SK-N-SH (cell line): ENCODE data around the gene DHX35. TPM values are rescaled to one million over a fixed set of nuclear protein-coding genes. Genes with fewer than 3 reads are reported as not detected.

ENCODE experiments used
- CTCF ChIA-PET: fragments of 300-600, 350-600 bp; formaldehyde crosslinking; extraction: SDS; loops from one replicate; lab custom pipeline; 2021; lab: Yijun Ruan, JAX
- POLR2A ChIA-PET: fragments of 350-600 bp; sonication (Branson Sonifier 250); formaldehyde crosslinking; extraction: SDS; loops from one replicate; lab custom pipeline; 2020; ENCODE audit warnings: antibody characterized with exemption, inconsistent platforms; lab: Yijun Ruan, JAX
- DNase-seq: peaks from one replicate; pipeline ENCODE4 v3.0.0; 2012
- H2AFZ ChIP-seq: fragments of 200-600 bp; sonication (generic); 2 replicates; pipeline ENCODE4 v1.8.1; 2016; ENCODE audit warnings: antibody characterized with exemption, mild to moderate bottlenecking, low read depth
- H3F3A ChIP-seq: fragments of 200-600 bp; sonication (generic); replicated peaks from 2 replicates; pipeline ENCODE3; 2016; ENCODE audit warnings: antibody characterized with exemption, mild to moderate bottlenecking; ENCODE audit not compliant: insufficient read depth
- H3K27ac ChIP-seq, 2 experiments: fragments of 200-500 bp in 1 of 2; fragments of 200-600 bp in 1 of 2; sonication (Bioruptor generic) in 1 of 2; sonication (generic), shearing (Covaris generic) in 1 of 2; 2 replicates each; pipeline versions ENCODE4 v1.5.1 to v1.6.1; 2014 to 2016; ENCODE audit warnings: low read depth in 2 of 2, inconsistent platforms in 1 of 2, low read length in 1 of 2, mild to moderate bottlenecking in 1 of 2, mixed read lengths in 1 of 2
- H3K27me3 ChIP-seq: fragments of 200-600 bp; sonication (generic), shearing (Covaris generic); 2 replicates; pipeline ENCODE4 v1.6.1; 2016; ENCODE audit warnings: mixed run types; ENCODE audit not compliant: insufficient read depth
- H3K36me3 ChIP-seq, 2 experiments: fragments of 200-500 bp in 1 of 2; fragments of 200-600 bp in 1 of 2; sonication (Bioruptor generic) in 1 of 2; sonication (generic) in 1 of 2; replicated peaks in 1 of 2; 2 replicates each; pipeline versions ENCODE3 to v1.5.1; 2014 to 2016; ENCODE audit warnings: low read length in 1 of 2, mild to moderate bottlenecking in 1 of 2; ENCODE audit not compliant: insufficient read depth in 2 of 2, control insufficient read depth in 1 of 2
- H3K4me1 ChIP-seq, 2 experiments: fragments of 200-500 bp in 1 of 2; fragments of 200-600 bp in 1 of 2; sonication (Bioruptor generic) in 1 of 2; sonication (generic), shearing (Covaris generic) in 1 of 2; 2 replicates each; pipeline versions ENCODE4 v1.5.1 to v1.6.1; 2014 to 2016; ENCODE audit warnings: low read depth in 1 of 2, low read length in 1 of 2, mixed run types in 1 of 2; ENCODE audit not compliant: insufficient read depth in 2 of 2, control insufficient read depth in 1 of 2
- H3K4me2 ChIP-seq: fragments of 200-600 bp; sonication (generic), shearing (Covaris generic); 2 replicates; pipeline ENCODE4 v1.6.1; 2017; ENCODE audit warnings: mixed run types
- H3K4me3 ChIP-seq, 2 experiments: fragments of 200-500 bp in 1 of 2; fragments of 200-600 bp in 1 of 2; sonication (Bioruptor generic) in 1 of 2; sonication (generic), shearing (Covaris generic) in 1 of 2; 2 replicates each; pipeline versions ENCODE4 v1.5.1 to v1.8.1; 2014 to 2016; ENCODE audit warnings: low read depth in 2 of 2, inconsistent platforms in 1 of 2, low read length in 1 of 2, mild to moderate bottlenecking in 1 of 2, mixed read lengths in 1 of 2, moderate library complexity in 1 of 2
- H3K79me2 ChIP-seq: fragments of 200-600 bp; sonication (generic); 2 replicates; pipeline ENCODE4 v1.8.1; 2017; ENCODE audit warnings: mild to moderate bottlenecking; ENCODE audit not compliant: insufficient read depth
- H3K9ac ChIP-seq: fragments of 200-600 bp; sonication (generic); 2 replicates; pipeline ENCODE4 v1.6.1; 2017; ENCODE audit warnings: mixed run types
- H3K9me2 ChIP-seq: fragments of 200-600 bp; sonication (generic); 2 replicates; pipeline ENCODE4 v1.6.1; 2017; ENCODE audit warnings: mixed run types
- H3K9me3 ChIP-seq: fragments of 200-600 bp; sonication (generic); 2 replicates; pipeline ENCODE4 v1.6.1; 2017; ENCODE audit warnings: mixed run types, mild to moderate bottlenecking, moderate library complexity
- H4K20me1 ChIP-seq: fragments of 200-600 bp; sonication (generic); 2 replicates; pipeline ENCODE4 v1.6.1; 2017; ENCODE audit warnings: mild to moderate bottlenecking, mixed run types; ENCODE audit not compliant: insufficient read depth
- CTCF ChIP-seq: fragments of 200-600 bp; sonication (generic); IDR thresholded peaks from 2 replicates; pipeline ENCODE4 v1.6.1; 2017; ENCODE audit warnings: antibody characterized with exemption, mild to moderate bottlenecking, moderate library complexity
- EP300 ChIP-seq, 2 experiments: IDR thresholded peaks; 2 replicates each; pipeline versions ENCODE4 v1.4.0 to v1.6.1; 2012; ENCODE audit warnings: borderline replicate concordance in 1 of 2, low read depth in 1 of 2, low read length in 1 of 2
- EZH2phosphoT487 ChIP-seq: fragments of 200-600 bp; sonication (generic); IDR thresholded peaks from 2 replicates; pipeline ENCODE4 v1.6.1; 2017; ENCODE audit warnings: low read depth, mixed run types, mild to moderate bottlenecking, antibody characterized with exemption, moderate library complexity, borderline replicate concordance
- FOSL2 ChIP-seq: IDR thresholded peaks from 2 replicates; pipeline ENCODE4 v1.4.0; 2012; ENCODE audit warnings: low read depth, mild to moderate bottlenecking, moderate library complexity, borderline replicate concordance
- GABPA ChIP-seq: IDR thresholded peaks from 2 replicates; pipeline ENCODE4 v1.4.0; 2012; ENCODE audit warnings: low read depth, mild to moderate bottlenecking
- NFIC ChIP-seq: IDR thresholded peaks from 2 replicates; pipeline ENCODE4 v1.4.0; 2012; ENCODE audit warnings: borderline replicate concordance
- NRF1 ChIP-seq: IDR thresholded peaks from 2 replicates; pipeline ENCODE4 v1.6.1; 2012; ENCODE audit warnings: low read depth, mild to moderate bottlenecking, low read length
- RAD21 ChIP-seq: IDR thresholded peaks from 2 replicates; pipeline ENCODE4 v1.6.1; 2012; ENCODE audit warnings: mild to moderate bottlenecking, low read length
- REST ChIP-seq: IDR thresholded peaks from 2 replicates; pipeline ENCODE4 v1.6.1; 2012; ENCODE audit warnings: mild to moderate bottlenecking, low read depth, low read length, moderate library complexity
- RXRA ChIP-seq: IDR thresholded peaks from 2 replicates; pipeline ENCODE4 v1.4.0; 2012; ENCODE audit warnings: low read depth, mild to moderate bottlenecking, borderline replicate concordance
- SIN3A ChIP-seq: IDR thresholded peaks from 2 replicates; pipeline ENCODE4 v1.6.1; 2012; ENCODE audit warnings: low read depth, mild to moderate bottlenecking, low read length, moderate library complexity, borderline replicate concordance
- ZBTB33 ChIP-seq: IDR thresholded peaks from 2 replicates; pipeline ENCODE4 v1.4.0; 2012; ENCODE audit warnings: low read depth, borderline replicate concordance
- WGBS: methylation state at CpG from one replicate; pipeline ENCODE4 v1.1.6; 2017; ENCODE audit warnings: low lambda C conversion rate; 5-methylcytosine and 5-hydroxymethylcytosine counted together
- polyA plus RNA-seq, 3 experiments: library from polyadenylated mRNA; depleted of rRNA; stranded (reverse); fragments of >200 nt; gene quantifications; 2 replicates each; pipeline ENCODE4 v1.2.3, GENCODE V29; 2012

Gene DHX35
- polyA plus RNA-seq, 1 of the 3 experiments (the other 2 are of a cell fraction), result 17.1 TPM

GRCh38 chr20:39075731-39076130 lies 113.6 kb downstream of the DHX35 start:
- H3K79me2 ChIP-seq, result no peaks in the 10 kb centered on the region
- no peaks in the 10 kb centered on the region; a peak in 1 of 4 replicates for H3K4me1 ChIP-seq
- no peaks in the 10 kb centered on the region for H3K36me3 ChIP-seq
- ChIA-PET CTCF (interaction anchor here (1.5 to 21.7 kb wide), 3 partner anchors 9 to 24 kb away, joined by 4 to 444 read pairs (median 103); no protein-coding TSS in a partner anchor), POLR2A (no interaction called here)
- no peaks in the 10 kb centered on the region; the same call in 1 of the 2 replicates for H3K27me3 ChIP-seq
- H4K20me1 ChIP-seq, result no peaks in the 10 kb centered on the region
- H3K9me2 ChIP-seq, result no peaks in the 10 kb centered on the region
- H3F3A ChIP-seq, result peaks cover under 1% of the 10 kb centered on the region
- H3K9ac ChIP-seq, result no peak overlapping the region
- TF ChIP-seq FOSL2 (no peak), NFIC (no peak), EZH2phosphoT487 (no peak), NRF1 (no peak), CTCF (no peak), GABPA (no peak), SIN3A (no peak), RXRA (no peak), REST (no peak), ZBTB33 (no peak), RAD21 (no peak), EP300 (IDR thresholded peaks at IDR 0.05; ENCODE audit: borderline replicate concordance in 1 of 2, low read depth in 1 of 2, low read length in 1 of 2) (no peak)
- no peak overlapping the region for H3K27ac ChIP-seq
- H3K4me2 ChIP-seq, result no peak overlapping the region
- WGBS, result 49% methylated on average over 2 of the region's 2 CpGs
- no peak overlapping the region for H3K4me3 ChIP-seq
- H3K9me3 ChIP-seq, result no peaks in the 10 kb centered on the region
- H2AFZ ChIP-seq, result no peak overlapping the region
- DNase-seq, result no peak
